ENCODE measurements around the gene BTN2A1. TPM values are rescaled to one million over a fixed set of nuclear protein-coding genes. Genes with fewer than 3 reads are reported as not detected.

BTN2A1 gene
- total and polyA plus RNA-seq, 8 donors = 3.7 to 15.3 (median 7.6) TPM

GRCh38 chr6:26473429-26473757 lies 15.6 kb downstream of the BTN2A1 start:
- Histone ChIP-seq H3K27ac (peak overlapping the region in 3 of 4 donors; percentile 16 to 90 (median 83)), H3K4me1 (peaks cover 0 to 13% (median 0%) of the 10 kb centered on the region in 3 donors), H3K9me3 (no peaks in the 10 kb centered on the region), H3K27me3 (no peaks in the 10 kb centered on the region), H3K4me3 (peak overlapping the region in 2 of 4 donors; percentile 37 to 45), H3K36me3 (peaks cover 0 to under 1% (median 0%) of the 10 kb centered on the region in 3 donors)
- intact Hi-C loops (cut with DNase I) = no loop called here
- DNase-seq = no peak
- FAIRE-seq = no peak
- ATAC-seq = no peak
- no peak for TF ChIP-seq CTCF (IDR thresholded peaks at IDR 0.05)
- 76 to 92% methylated on average over 1 of the region's 1 CpG for WGBS, 2 donors

- Histone ChIP-seq H3K9me3 (no peaks in the 10 kb centered on the region), H3K36me3 (no peaks in the 10 kb centered on the region), H3K4me3 (peak overlapping the region in 2 of 4 donors; percentile 37 to 45), H3K27ac (peak overlapping the region; percentile 16 to 90 (median 60)), H3K27me3 (no peaks in the 10 kb centered on the region), H3K4me1 (peaks cover 0 to 13% (median 0%) of the 10 kb centered on the region in 3 donors)
- peak in 5 of 6 donors; percentile 61 to 77 (median 63) for DNase-seq
- no peak for TF ChIP-seq CTCF (IDR thresholded peaks at IDR 0.05)
- FAIRE-seq = peak; percentile 92
- peak; percentile 94 to 97 (median 96) for ATAC-seq
- WGBS, 2 donors = 0 to 1% methylated on average over 12 of the region's 12 CpGs
- intact Hi-C loops (cut with DNase I) = no loop called here
These were observed 16.1 kb downstream of the BTN2A1 start for GRCh38 chr6:26473758-26474438.

- H3K36me3 ChIP-seq = no peaks in the 10 kb centered on the region
- WGBS, 2 donors = 50 to 69% methylated on average over 2 of the region's 2 CpGs
- TF ChIP-seq CTCF (IDR thresholded peaks at IDR 0.05) = no peak
- peak overlapping the region in 2 of 4 donors; percentile 37 to 45 for H3K4me3 ChIP-seq
- no peaks in the 10 kb centered on the region for H3K9me3 ChIP-seq
- FAIRE-seq (no peak), DNase-seq (no peak), ATAC-seq (peak in 1 of 4 donors; percentile 9)
- H3K4me1 ChIP-seq = peaks cover 0 to 13% (median 0%) of the 10 kb centered on the region in 3 donors
- intact Hi-C loops (cut with DNase I) = no loop called here
- no peaks in the 10 kb centered on the region for H3K27me3 ChIP-seq
- H3K27ac ChIP-seq = peak overlapping the region; percentile 16 to 90 (median 60)
These were observed 16.7 kb downstream of the BTN2A1 start for GRCh38 chr6:26474439-26474881.

- ATAC-seq = no peak
- Histone ChIP-seq H3K4me1 (peaks cover 0 to 13% (median 0%) of the 10 kb centered on the region in 3 donors), H3K36me3 (no peaks in the 10 kb centered on the region), H3K4me3 (no peak overlapping the region), H3K9me3 (no peaks in the 10 kb centered on the region), H3K27me3 (no peaks in the 10 kb centered on the region), H3K27ac (peak overlapping the region in 1 of 4 donors; percentile 30)
- DNase-seq = no peak
- intact Hi-C loops (cut with DNase I) = no loop called here
- no peak for TF ChIP-seq CTCF (IDR thresholded peaks at IDR 0.05)
- WGBS, 2 donors = 89 to 90% methylated on average over 7 of the region's 7 CpGs
- FAIRE-seq = no peak
These were observed 18.3 kb downstream of the BTN2A1 start for GRCh38 chr6:26475823-26476729.

Data from pancreas (tissue), 10 donors.